GM12878 (cell line): ENCODE data around the gene NFIX.

Experiments used
- CTCF ChIP-seq, 3 experiments: IDR thresholded peaks in 2 of 3; conservative IDR thresholded peaks in 1 of 3; 2 replicates each; pipeline ENCODE4 v1.5.1; 2011; ENCODE audit warnings: low read depth in 3 of 3, low read length in 3 of 3, mild to moderate bottlenecking in 3 of 3, control low read depth in 2 of 3, moderate library complexity in 2 of 3, inconsistent platforms in 1 of 3, mixed read lengths in 1 of 3; ENCODE audit not compliant: control insufficient read depth in 2 of 3, insufficient read depth in 1 of 3; ENCODE audit errors: extremely low read depth in 1 of 3
- GABPA ChIP-seq: IDR thresholded peaks from 2 replicates; pipeline ENCODE4 v1.6.1; 2014; ENCODE audit warnings: antibody characterized with exemption, low read depth, mild to moderate bottlenecking, inconsistent platforms
- TAF1 ChIP-seq: IDR thresholded peaks from 2 replicates; pipeline ENCODE4 v1.6.1; 2011; ENCODE audit warnings: mild to moderate bottlenecking, low read depth, low read length, borderline replicate concordance

GRCh38 chr19:12945479-12946091 lies 49.7 kb upstream of the NFIX start, which contains the start of gene RAD23A:
- TF ChIP-seq TAF1 (peak; percentile 98), CTCF (IDR thresholded peaks at IDR 0.05 in 2 of 3, conservative IDR thresholded peaks at IDR 0.05 in 1 of 3; ENCODE audit: control insufficient read depth in 2 of 3, extremely low read depth in 1 of 3, insufficient read depth in 1 of 3, low read depth in 3 of 3, low read length in 3 of 3) (no peak), GABPA (peak; percentile 79)
